Nephron (organoid): ENCODE measurements around the gene RIOK1.
A peak's percentile ranks its signal among the peaks of the same experiment; 100 is the strongest.
"Not testable (repeated sequence)": the region's sequence is repeated elsewhere in the genome, so short reads cannot be mapped to it uniquely, and the experiment has no call there.

ENCODE experiments used
- H3K27ac Mint-ChIP-seq, 3 experiments: 2 replicates each; pipeline ENCODE4 v1.8.0; 2020; ENCODE audit warnings: mixed read lengths in 3 of 3, mild to moderate bottlenecking in 2 of 3, moderate library complexity in 1 of 3
- H3K27me3 Mint-ChIP-seq: 2 replicates; pipeline ENCODE4 v1.8.0; 2021; ENCODE audit warnings: low read depth, mild to moderate bottlenecking, moderate library complexity, mixed read lengths
- H3K36me3 Mint-ChIP-seq: 2 replicates; pipeline ENCODE4 v1.8.0; 2020; ENCODE audit warnings: low read depth, mixed read lengths
- H3K4me1 Mint-ChIP-seq: 2 replicates; pipeline ENCODE4 v1.8.0; 2020; ENCODE audit warnings: mixed read lengths
- H3K4me3 Mint-ChIP-seq, 3 experiments: 2 replicates each; pipeline ENCODE4 v1.8.0; 2020; ENCODE audit warnings: mild to moderate bottlenecking in 3 of 3, mixed read lengths in 3 of 3, moderate library complexity in 2 of 3
- H3K9me3 Mint-ChIP-seq: 2 replicates; pipeline ENCODE4 v1.8.0; 2020; ENCODE audit warnings: mixed read lengths
- TF ChIP-seq, protein P1 (sequence below), 3 experiments: fragments of 200-600 bp; sonication (generic); IDR thresholded peaks; one replicate each; pipeline ENCODE4 v1.5.0; 2021; ENCODE audit warnings: antibody characterized with exemption in 3 of 3; ENCODE audit not compliant: unreplicated experiment in 3 of 3

The RIOK1 gene

DNA sequence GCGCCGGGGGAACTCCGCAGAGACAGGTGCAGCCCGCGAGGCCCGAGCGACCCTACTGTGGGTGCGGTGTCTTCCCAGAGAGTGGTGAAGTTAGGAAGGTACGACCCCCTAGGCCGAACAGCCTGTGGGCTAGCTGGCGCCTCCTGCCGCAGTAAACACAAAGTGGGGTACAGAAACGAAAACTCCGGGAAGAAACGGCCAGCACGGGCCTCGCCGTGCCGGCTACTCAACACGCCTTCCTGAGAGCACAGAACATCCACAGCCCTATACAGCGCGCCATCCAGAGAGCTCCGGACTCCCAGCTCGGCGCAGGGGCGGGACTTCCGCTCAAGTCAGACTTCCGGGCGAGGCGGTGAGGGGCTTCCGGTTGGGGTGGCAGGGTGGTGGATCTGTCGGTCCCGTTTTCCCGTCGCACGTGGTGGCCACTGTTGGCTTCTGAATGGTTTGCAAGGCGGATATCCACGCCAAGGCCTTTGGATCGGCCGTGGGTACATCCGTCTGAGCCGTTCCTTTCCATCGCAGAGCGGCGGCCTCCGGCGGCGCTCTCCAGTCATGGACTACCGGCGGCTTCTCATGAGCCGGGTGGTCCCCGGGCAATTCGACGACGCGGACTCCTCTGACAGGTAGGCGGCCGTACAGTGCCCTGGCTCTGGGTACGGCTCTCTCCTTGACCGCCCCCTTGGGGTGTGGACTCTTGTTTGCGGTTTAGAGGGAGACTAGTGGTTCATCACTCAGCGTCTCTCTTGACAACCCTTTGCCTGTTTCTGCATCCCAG, at the start of gene RIOK1, which contains the start of gene CAGE1:
RIOK1 (plus strand) TSS at position 358 of the 775 bp plus-strand sequence; CDS start at position 553, 195 bp downstream.
CAGE1 (minus strand) TSS at position 292 of the 775 bp plus-strand sequence. CDS start 2,569 bp downstream, outside the sequence.
- H3K9me3 Mint-ChIP-seq, result no peaks in the 10 kb centered on the region
- TF ChIP-seq, protein P1, sequence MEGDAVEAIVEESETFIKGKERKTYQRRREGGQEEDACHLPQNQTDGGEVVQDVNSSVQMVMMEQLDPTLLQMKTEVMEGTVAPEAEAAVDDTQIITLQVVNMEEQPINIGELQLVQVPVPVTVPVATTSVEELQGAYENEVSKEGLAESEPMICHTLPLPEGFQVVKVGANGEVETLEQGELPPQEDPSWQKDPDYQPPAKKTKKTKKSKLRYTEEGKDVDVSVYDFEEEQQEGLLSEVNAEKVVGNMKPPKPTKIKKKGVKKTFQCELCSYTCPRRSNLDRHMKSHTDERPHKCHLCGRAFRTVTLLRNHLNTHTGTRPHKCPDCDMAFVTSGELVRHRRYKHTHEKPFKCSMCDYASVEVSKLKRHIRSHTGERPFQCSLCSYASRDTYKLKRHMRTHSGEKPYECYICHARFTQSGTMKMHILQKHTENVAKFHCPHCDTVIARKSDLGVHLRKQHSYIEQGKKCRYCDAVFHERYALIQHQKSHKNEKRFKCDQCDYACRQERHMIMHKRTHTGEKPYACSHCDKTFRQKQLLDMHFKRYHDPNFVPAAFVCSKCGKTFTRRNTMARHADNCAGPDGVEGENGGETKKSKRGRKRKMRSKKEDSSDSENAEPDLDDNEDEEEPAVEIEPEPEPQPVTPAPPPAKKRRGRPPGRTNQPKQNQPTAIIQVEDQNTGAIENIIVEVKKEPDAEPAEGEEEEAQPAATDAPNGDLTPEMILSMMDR (IDR thresholded peaks at IDR 0.05; ENCODE audit: unreplicated experiment in 3 of 3), result no peak
- peak within 1 kb of the TSS; percentile 97 to 99 (median 98) for H3K27ac Mint-ChIP-seq
- no peaks in the 10 kb centered on the region for H3K27me3 Mint-ChIP-seq
- H3K4me3 Mint-ChIP-seq, result peak within 1 kb of the TSS; percentile 90 to 96 (median 95)
- H3K36me3 Mint-ChIP-seq, result peaks cover 11% of the 10 kb centered on the region
- H3K4me1 Mint-ChIP-seq, result peaks cover 41% of the 10 kb centered on the region

DNA sequence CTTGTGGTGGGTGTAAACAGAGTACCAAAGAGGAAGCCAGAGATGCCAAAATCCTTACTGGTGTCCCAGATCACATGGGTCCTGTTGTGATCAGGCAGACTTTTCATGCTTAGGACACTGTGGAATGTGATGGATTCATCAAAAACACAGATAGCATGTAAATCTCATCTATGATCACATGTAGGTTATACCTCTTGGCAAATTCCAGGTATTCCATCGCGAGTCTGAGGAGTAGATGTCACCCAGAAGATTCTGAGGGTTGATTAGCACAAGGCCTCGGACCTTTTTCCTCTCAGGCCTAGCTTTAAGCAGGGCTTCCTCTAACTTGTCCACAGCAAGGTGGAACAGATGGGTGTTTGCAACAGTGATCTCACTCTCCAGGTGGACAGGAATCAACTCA, 48.3 kb upstream of the RIOK1 start:
- Mint-ChIP-seq H3K27me3 (peaks cover 12% of the 10 kb centered on the region), H3K9me3 (peaks cover 3% of the 10 kb centered on the region), H3K4me1 (no peaks in the 10 kb centered on the region), H3K4me3 (no peak overlapping the region), H3K36me3 (no peaks in the 10 kb centered on the region), H3K27ac (no peak overlapping the region)
- TF ChIP-seq, protein P1 (IDR thresholded peaks at IDR 0.05; ENCODE audit: unreplicated experiment in 3 of 3), result no peak

DNA sequence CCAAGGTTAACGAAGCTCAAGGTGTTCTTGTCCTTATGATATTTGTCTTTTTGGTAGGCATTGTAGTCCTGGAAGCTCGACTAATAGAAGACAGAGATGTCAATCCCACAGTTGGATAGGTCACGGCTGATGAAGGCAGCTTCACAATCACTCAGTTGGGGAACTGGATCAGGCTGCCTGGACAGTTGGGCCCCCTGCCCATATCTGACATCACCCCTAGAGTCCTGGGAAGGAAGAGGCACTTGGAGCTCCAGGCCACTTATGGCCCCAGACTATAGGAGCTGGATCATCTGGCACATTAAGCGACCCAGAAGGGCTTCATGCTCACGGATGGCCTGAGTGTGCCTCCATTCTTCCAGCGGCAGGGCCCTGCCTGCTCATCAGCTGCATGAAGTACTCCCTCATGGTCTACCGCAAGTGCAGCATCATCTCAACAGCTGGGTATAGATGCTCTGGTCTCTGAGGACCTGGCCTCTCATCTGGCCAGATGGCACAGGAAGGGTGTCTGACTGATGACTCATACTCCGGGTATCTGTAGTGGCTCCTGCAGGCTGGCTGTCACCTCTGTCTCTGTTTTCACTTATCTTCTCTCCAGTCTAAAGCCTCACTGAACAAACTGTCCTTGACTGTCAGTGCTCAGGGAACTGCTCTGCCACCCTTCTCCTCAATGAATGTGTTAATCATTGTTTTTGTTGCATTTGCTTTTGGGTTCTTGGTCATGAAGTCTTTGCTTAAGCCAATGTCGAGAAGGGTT, 47.4 kb upstream of the RIOK1 start:
- H3K4me1 Mint-ChIP-seq, result no peaks in the 10 kb centered on the region
- TF ChIP-seq, protein P1 (IDR thresholded peaks at IDR 0.05; ENCODE audit: unreplicated experiment in 3 of 3), result no peak
- peaks cover 3% of the 10 kb centered on the region for H3K9me3 Mint-ChIP-seq
- no peak overlapping the region for H3K4me3 Mint-ChIP-seq
- H3K36me3 Mint-ChIP-seq, result no peaks in the 10 kb centered on the region
- peaks cover 6% of the 10 kb centered on the region for H3K27me3 Mint-ChIP-seq
- H3K27ac Mint-ChIP-seq, result no peak overlapping the region

DNA sequence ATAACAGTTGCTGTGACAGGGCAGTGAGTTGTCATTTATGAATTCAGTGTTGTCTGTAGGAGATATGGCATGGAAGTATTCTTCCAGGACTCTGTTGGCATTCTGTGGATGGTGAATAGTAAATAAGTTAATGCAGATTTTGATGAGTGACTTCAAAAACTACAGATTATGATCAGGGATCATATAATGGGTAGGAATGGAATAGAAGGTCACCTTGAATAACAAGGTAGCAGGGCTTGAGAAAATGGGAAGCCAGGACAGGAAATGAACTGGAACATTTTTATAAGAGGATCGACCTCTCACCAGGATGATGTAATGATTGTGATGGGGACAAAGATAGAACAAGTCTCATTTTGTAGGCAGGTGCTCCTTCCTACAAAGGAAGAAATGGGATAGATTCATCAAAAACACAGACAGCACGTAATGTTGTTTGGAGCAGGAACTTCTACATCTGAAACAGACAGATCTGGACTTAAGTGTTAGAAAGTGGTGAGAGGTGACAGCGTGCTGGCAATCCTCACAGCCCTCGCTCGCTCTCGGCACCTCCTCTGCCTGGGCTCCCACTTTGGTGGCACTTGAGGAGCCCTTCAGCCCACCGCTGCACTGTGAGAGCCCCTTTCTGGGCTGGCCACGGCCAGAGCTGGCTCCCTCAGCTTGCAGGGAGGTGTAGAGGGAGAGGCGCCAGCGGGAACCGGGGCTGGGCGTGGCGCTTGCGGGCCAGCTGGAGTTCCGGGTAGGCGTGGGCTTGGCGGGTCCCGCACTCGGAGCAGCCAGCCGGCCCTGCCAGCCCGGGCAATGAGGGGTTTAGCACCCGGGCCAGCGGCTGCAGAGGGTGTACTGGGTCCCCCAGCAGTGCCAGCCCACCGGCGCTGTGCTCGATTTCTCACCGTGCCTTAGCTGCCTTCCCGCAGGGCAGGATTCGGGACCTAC, 45.8 kb upstream of the RIOK1 start:
- TF ChIP-seq, protein P1 (IDR thresholded peaks at IDR 0.05; ENCODE audit: unreplicated experiment in 3 of 3), result no peak
- Mint-ChIP-seq H3K27ac (no peak overlapping the region), H3K9me3 (peaks cover 3% of the 10 kb centered on the region), H3K4me3 (no peak overlapping the region), H3K4me1 (no peaks in the 10 kb centered on the region), H3K27me3 (peaks cover 6% of the 10 kb centered on the region), H3K36me3 (peaks cover 3% of the 10 kb centered on the region)

DNA sequence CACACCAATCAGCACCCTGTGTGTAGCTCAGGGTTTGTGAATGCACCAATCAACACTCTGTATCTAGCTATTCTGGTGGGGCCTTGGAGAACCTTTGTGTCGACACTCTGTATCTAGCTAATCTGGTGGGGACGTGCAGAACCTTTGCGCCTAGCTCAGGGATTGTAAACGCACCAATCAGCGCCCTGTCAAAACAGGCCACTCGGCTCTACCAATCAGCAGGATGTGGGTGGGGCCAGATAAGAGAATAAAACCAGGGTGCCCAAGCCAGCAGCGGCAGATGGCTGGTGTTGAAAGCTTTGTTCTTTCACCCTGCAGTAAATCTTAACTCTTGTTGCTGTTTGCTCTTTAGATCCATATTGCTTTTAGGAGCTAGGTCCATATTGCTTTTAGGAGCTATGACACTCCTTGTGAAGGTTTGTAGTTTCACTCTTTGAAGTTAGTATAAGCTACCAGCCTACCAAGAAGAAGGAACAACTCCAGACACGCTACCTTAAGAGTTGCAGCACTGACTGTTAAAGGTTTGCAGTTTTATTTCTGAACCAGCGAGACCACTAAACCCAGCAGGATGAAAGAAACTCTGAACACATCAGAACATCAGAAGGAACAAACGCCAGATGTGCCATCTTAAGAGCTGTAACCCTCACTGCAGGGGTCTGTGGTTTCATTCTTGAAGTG, 44.7 kb upstream of the RIOK1 start:
- H3K27me3 Mint-ChIP-seq, H3K36me3 Mint-ChIP-seq, H3K4me1 Mint-ChIP-seq: not testable (repeated sequence)

DNA sequence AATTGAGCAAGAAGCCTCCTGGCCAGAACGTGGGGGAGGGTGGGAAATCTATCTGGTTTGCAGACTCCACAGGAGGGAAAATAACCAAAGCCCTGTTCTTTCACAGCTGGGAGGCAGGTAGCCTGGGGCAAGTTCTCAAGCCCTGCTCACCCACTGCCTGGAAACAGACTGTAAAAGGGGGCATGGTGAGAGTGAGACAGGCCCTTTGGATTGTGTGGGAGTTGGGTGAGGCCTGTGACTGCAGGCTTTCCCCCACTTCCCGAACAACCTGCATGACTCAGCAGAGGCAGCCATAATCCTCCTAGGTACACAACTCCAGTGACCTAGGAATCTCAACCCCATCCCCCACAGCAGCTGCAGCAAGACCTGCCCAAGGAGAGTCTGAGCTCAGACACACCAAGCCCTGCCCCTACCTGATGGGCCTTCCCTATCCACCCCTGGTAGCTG, 42.0 kb upstream of the RIOK1 start:
- not testable (repeated sequence) for H3K27ac Mint-ChIP-seq, H3K4me1 Mint-ChIP-seq, H3K36me3 Mint-ChIP-seq, H3K27me3 Mint-ChIP-seq, H3K4me3 Mint-ChIP-seq
- H3K9me3 Mint-ChIP-seq, result peaks cover 13% of the 10 kb centered on the region

More for the DNA sequence above, 44.7 kb upstream of the RIOK1 start:
- H3K27ac Mint-ChIP-seq, result peak overlapping the region in 1 of 3 experiments; percentile 45
- not testable (repeated sequence) for H3K4me3 Mint-ChIP-seq, H3K9me3 Mint-ChIP-seq

DNA sequence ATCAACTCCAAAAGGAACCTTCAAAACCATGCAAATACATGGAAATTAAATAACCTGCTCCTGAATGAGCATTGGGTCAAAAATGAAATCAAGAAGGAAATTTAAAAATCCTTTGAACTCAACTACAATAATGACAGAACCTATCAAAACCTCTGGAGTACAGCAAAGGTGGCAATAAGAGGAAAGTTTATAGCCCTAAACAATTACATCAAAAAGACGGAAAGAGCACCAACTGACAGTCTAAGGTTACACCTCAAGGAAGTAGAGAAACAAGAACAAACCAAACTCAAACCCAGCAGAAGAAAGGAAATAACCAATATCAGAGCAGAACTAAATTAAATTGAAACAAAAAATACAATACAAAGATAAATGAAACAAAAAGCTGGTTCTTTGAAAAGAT, 39.0 kb upstream of the RIOK1 start:
- not testable (repeated sequence) for H3K4me3 Mint-ChIP-seq, H3K27me3 Mint-ChIP-seq, H3K27ac Mint-ChIP-seq, H3K4me1 Mint-ChIP-seq, H3K36me3 Mint-ChIP-seq
- peaks cover 10% of the 10 kb centered on the region for H3K9me3 Mint-ChIP-seq

DNA sequence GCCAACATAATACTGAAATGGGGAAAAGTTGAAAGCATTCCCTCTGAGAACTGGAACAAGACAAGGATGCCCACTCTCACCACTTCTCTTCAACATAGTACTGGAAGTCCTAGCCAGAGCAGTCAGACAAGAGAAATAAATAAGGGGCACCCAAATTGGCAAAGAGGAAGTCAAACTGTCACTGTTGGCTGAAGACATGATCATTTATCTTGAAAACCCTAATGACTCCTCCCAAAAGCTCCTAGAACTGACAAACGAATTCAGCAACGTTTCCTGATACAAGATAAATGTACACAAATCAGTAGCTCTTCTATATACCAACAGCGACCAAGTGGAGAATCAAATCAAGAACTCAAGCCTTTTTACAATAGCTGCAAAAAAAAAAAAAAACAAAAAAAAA, 37.7 kb upstream of the RIOK1 start:
- not testable (repeated sequence) for H3K36me3 Mint-ChIP-seq, H3K4me1 Mint-ChIP-seq, H3K27me3 Mint-ChIP-seq, H3K4me3 Mint-ChIP-seq, H3K27ac Mint-ChIP-seq
- H3K9me3 Mint-ChIP-seq, result peaks cover 10% of the 10 kb centered on the region
